22Rv1 (cell line): ENCODE data around the gene OR9A4.

ENCODE experiments used
- H3K27ac ChIP-seq: fragments of 450-650 bp; 2 replicates; pipeline ENCODE4 v1.5.1; 2017
- ZFX ChIP-seq: fragments of 450-650 bp; IDR thresholded peaks from 2 replicates; pipeline ENCODE4 v1.6.1; 2017; ENCODE audit warnings: antibody characterized with exemption, borderline replicate concordance
- TF ChIP-seq, protein P1 (sequence below): fragments of 450-650 bp; IDR thresholded peaks from 2 replicates; pipeline ENCODE4 v1.5.1; 2017; ENCODE audit warnings: mild to moderate bottlenecking

Gene OR9A4

DNA sequence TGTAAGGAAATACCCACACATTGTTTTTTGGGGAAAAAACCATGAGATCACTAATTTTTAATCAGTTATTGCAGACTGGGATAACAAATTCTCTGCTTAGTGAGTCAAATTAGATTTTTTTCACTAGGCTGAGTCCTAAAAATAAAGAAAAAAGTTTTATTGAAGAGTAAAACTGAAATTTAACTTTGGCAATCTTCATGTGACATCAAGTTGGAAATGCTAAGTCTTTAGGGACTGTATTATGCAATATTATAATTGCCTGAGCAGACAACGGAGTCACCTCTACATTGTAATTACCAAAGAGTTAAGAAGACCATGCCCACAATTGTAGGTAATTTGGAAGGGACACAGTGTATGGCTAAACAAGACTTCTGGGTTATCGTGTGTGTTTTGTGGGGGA is 32.8 kb downstream of the OR9A4 start:
- H3K27ac ChIP-seq, result no peak overlapping the region
- no peak for TF ChIP-seq ZFX

- H3K27ac ChIP-seq, result no peak overlapping the region
- TF ChIP-seq ZFX, result no peak
- TF ChIP-seq, protein P1, sequence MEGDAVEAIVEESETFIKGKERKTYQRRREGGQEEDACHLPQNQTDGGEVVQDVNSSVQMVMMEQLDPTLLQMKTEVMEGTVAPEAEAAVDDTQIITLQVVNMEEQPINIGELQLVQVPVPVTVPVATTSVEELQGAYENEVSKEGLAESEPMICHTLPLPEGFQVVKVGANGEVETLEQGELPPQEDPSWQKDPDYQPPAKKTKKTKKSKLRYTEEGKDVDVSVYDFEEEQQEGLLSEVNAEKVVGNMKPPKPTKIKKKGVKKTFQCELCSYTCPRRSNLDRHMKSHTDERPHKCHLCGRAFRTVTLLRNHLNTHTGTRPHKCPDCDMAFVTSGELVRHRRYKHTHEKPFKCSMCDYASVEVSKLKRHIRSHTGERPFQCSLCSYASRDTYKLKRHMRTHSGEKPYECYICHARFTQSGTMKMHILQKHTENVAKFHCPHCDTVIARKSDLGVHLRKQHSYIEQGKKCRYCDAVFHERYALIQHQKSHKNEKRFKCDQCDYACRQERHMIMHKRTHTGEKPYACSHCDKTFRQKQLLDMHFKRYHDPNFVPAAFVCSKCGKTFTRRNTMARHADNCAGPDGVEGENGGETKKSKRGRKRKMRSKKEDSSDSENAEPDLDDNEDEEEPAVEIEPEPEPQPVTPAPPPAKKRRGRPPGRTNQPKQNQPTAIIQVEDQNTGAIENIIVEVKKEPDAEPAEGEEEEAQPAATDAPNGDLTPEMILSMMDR, result no peak
Observed at GRCh38 chr7:141949451-141949850, 33.3 kb downstream of the OR9A4 start.

GRCh38 chr7:141949911-141950310 is 33.7 kb downstream of the OR9A4 start:
- H3K27ac ChIP-seq, result no peak overlapping the region
- TF ChIP-seq, protein P1, result no peak
- no peak for TF ChIP-seq ZFX

GRCh38 chr7:141950806-141951205 is 34.6 kb downstream of the OR9A4 start:
- no peak overlapping the region for H3K27ac ChIP-seq
- TF ChIP-seq ZFX, result no peak
- TF ChIP-seq, protein P1, result no peak

DNA sequence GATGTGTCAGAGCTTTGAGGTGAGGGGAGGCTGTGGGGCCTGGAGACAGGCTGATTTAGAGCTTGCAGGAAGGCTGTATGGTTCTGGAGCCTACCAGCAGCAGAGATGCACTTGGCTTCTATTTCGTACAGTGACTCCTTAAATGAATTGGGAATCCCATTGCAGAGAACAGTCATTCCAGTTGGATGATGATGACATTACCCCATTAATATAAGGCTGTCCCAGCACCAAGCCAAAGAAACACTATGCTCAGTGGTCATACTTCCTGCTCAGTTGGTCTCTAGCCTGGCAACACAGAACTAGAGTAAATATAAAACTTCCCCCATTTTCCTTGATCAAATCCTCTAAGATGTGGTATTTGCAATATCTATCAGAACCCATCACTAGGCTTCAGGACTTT is 36.3 kb downstream of the OR9A4 start:
- TF ChIP-seq, protein P1, result no peak
- no peak for TF ChIP-seq ZFX
- no peak overlapping the region for H3K27ac ChIP-seq

DNA sequence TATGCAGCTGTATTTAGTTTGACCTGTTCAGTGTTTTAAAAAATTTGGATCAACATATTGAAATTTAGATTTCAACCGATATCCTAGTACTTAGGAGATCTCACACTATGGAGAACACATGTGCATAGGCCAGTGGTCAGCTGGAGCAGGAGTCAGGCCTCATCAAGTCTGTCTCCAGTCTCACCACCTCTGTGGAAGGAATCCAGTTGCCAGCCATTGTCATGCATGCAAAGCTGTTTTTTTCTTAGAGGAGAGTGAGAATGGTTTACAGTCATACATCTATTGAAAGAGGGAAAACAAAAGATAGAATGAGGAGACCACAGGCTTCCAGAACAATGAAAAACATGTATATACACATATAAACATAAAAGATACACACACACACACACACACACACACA is 38.1 kb downstream of the OR9A4 start:
- no peak for TF ChIP-seq ZFX
- TF ChIP-seq, protein P1, result no peak

DNA sequence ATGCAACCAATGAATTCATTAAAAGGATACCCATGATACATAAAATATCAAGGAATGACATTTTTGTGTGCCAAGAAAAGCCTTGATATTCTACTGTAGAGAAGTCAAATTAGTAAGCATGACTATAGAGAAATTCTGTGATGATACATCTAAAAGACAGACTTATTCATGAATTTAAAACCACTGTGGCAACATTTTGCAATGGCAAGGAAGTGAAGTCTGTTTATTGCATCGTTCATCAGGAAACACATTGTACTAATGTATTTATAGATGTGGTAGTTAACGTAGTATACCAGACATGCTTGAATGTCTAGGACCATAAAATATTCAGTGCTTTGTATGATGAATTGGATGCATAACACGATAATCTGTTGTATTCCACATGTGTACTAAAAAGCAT is 39.9 kb downstream of the OR9A4 start:
- TF ChIP-seq ZFX, result no peak
- TF ChIP-seq, protein P1, result no peak
- no peak overlapping the region for H3K27ac ChIP-seq

More for the DNA sequence above, 38.1 kb downstream of the OR9A4 start:
- no peak overlapping the region for H3K27ac ChIP-seq

DNA sequence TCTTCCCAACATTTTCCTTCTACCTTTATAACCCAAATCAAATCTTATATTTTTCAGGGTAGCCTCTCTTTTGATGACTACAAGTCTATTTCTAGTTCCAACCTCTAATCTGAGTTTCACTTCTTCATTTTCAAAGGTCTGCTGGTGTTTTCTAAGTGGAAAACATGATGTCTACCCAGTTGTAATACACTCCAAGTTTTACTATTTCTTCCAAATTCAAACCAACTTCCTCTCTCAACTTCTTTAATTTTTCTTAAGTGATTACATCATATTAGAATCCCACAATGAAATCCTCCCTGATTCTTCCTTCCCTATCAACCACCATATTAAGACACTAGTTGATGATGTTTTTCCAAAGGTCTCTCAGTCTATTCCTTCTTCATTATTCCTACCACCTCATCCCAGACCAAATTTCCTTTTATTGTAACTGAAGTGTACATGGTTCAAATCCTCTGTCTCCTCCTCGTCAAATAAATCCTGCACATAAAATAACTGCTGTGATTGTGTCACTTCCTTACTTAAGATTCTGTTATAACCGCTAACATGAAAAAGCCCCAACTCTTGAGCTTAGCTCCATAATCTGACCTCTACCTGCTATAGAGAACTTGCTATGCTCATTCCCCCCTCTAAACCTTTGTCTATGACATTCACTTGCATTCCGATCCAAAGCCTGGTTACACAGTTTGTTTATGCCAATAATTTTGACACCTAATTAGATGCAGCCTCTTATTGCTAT is 44.7 kb downstream of the OR9A4 start:
- no peak overlapping the region for H3K27ac ChIP-seq
- TF ChIP-seq, protein P1, result no peak
- TF ChIP-seq ZFX, result no peak
